Measurements from ENCODE around the gene STEAP2. TPM values are rescaled to one million over a fixed set of nuclear protein-coding genes. Genes with fewer than 3 reads are reported as not detected.

STEAP2 gene
- total and polyA plus RNA-seq, 2 donors: 3.4 to 11.4 TPM

GRCh38 chr7:90225181-90225580 is 13.6 kb downstream of the STEAP2 start:
- H3K27me3 ChIP-seq (ENCODE audit: control insufficient read depth in 2 of 2, insufficient read depth in 1 of 2, low read length in 1 of 2): no peaks in the 10 kb centered on the region
- DNase-seq (ENCODE audit: low read depth in 6 of 9, low spot score in 9 of 9): no peak
- WGBS: 94% methylated on average over 3 of the region's 3 CpGs
- no peak overlapping the region for H3K4me3 ChIP-seq (ENCODE audit: low read length in 2 of 2)
- H3K9me3 ChIP-seq (ENCODE audit: control insufficient read depth in 2 of 2, insufficient read depth in 1 of 2, low read length in 1 of 2): no peaks in the 10 kb centered on the region
- no peaks in the 10 kb centered on the region for H3K36me3 ChIP-seq (ENCODE audit: control insufficient read depth in 2 of 2, insufficient read depth in 2 of 2, low read length in 1 of 2)
- H3K4me1 ChIP-seq (ENCODE audit: control insufficient read depth in 2 of 2, insufficient read depth in 2 of 2, low read length in 2 of 2): no peaks in the 10 kb centered on the region
- H3K27ac ChIP-seq (ENCODE audit: low read depth in 1 of 2, low read length in 1 of 2): no peak overlapping the region

GRCh38 chr7:90225601-90226000 is 14.1 kb downstream of the STEAP2 start:
- 78% methylated on average over 1 of the region's 1 CpG for WGBS
- Histone ChIP-seq H3K4me1 (ENCODE audit: control insufficient read depth in 2 of 2, insufficient read depth in 2 of 2, low read length in 2 of 2) (no peaks in the 10 kb centered on the region), H3K9me3 (ENCODE audit: control insufficient read depth in 2 of 2, insufficient read depth in 1 of 2, low read length in 1 of 2) (no peaks in the 10 kb centered on the region), H3K36me3 (ENCODE audit: control insufficient read depth in 2 of 2, insufficient read depth in 2 of 2, low read length in 1 of 2) (no peaks in the 10 kb centered on the region), H3K27ac (ENCODE audit: low read depth in 1 of 2, low read length in 1 of 2) (no peak overlapping the region), H3K4me3 (ENCODE audit: low read length in 2 of 2) (no peak overlapping the region), H3K27me3 (ENCODE audit: control insufficient read depth in 2 of 2, insufficient read depth in 1 of 2, low read length in 1 of 2) (no peaks in the 10 kb centered on the region)
- DNase-seq (ENCODE audit: low read depth in 6 of 9, low spot score in 9 of 9): no peak

GRCh38 chr7:90227259-90227658 is 15.7 kb downstream of the STEAP2 start:
- Histone ChIP-seq H3K27me3 (ENCODE audit: control insufficient read depth in 2 of 2, insufficient read depth in 1 of 2, low read length in 1 of 2) (no peaks in the 10 kb centered on the region), H3K4me3 (ENCODE audit: low read length in 2 of 2) (no peak overlapping the region), H3K36me3 (ENCODE audit: control insufficient read depth in 2 of 2, insufficient read depth in 2 of 2, low read length in 1 of 2) (no peaks in the 10 kb centered on the region), H3K9me3 (ENCODE audit: control insufficient read depth in 2 of 2, insufficient read depth in 1 of 2, low read length in 1 of 2) (no peaks in the 10 kb centered on the region), H3K4me1 (ENCODE audit: control insufficient read depth in 2 of 2, insufficient read depth in 2 of 2, low read length in 2 of 2) (no peaks in the 10 kb centered on the region), H3K27ac (ENCODE audit: low read depth in 1 of 2, low read length in 1 of 2) (no peak overlapping the region)
- 88% methylated on average over 5 of the region's 5 CpGs for WGBS
- DNase-seq (ENCODE audit: low read depth in 6 of 9, low spot score in 9 of 9): no peak

- no peaks in the 10 kb centered on the region for H3K9me3 ChIP-seq (ENCODE audit: control insufficient read depth in 2 of 2, insufficient read depth in 1 of 2, low read length in 1 of 2)
- no peaks in the 10 kb centered on the region for H3K4me1 ChIP-seq (ENCODE audit: control insufficient read depth in 2 of 2, insufficient read depth in 2 of 2, low read length in 2 of 2)
- no peak for DNase-seq (ENCODE audit: low read depth in 6 of 9, low spot score in 9 of 9)
- 93% methylated on average over 2 of the region's 2 CpGs for whole genome bisulfite sequencing
- H3K27me3 ChIP-seq (ENCODE audit: control insufficient read depth in 2 of 2, insufficient read depth in 1 of 2, low read length in 1 of 2): no peaks in the 10 kb centered on the region
- no peak overlapping the region for H3K4me3 ChIP-seq (ENCODE audit: low read length in 2 of 2)
- no peaks in the 10 kb centered on the region for H3K36me3 ChIP-seq (ENCODE audit: control insufficient read depth in 2 of 2, insufficient read depth in 2 of 2, low read length in 1 of 2)
- no peak overlapping the region for H3K27ac ChIP-seq (ENCODE audit: low read depth in 1 of 2, low read length in 1 of 2)
Observed at GRCh38 chr7:90229682-90230081, 18.1 kb downstream of the STEAP2 start.

GRCh38 chr7:90230834-90231233 is 19.3 kb downstream of the STEAP2 start:
- no peak overlapping the region for H3K4me3 ChIP-seq (ENCODE audit: low read length in 2 of 2)
- H3K4me1 ChIP-seq (ENCODE audit: control insufficient read depth in 2 of 2, insufficient read depth in 2 of 2, low read length in 2 of 2): no peaks in the 10 kb centered on the region
- DNase-seq (ENCODE audit: low read depth in 6 of 9, low spot score in 9 of 9): no peak
- H3K27me3 ChIP-seq (ENCODE audit: control insufficient read depth in 2 of 2, insufficient read depth in 1 of 2, low read length in 1 of 2): no peaks in the 10 kb centered on the region
- 97% methylated on average over 2 of the region's 2 CpGs for WGBS
- no peaks in the 10 kb centered on the region for H3K9me3 ChIP-seq (ENCODE audit: control insufficient read depth in 2 of 2, insufficient read depth in 1 of 2, low read length in 1 of 2)
- no peaks in the 10 kb centered on the region for H3K36me3 ChIP-seq (ENCODE audit: control insufficient read depth in 2 of 2, insufficient read depth in 2 of 2, low read length in 1 of 2)
- H3K27ac ChIP-seq (ENCODE audit: low read depth in 1 of 2, low read length in 1 of 2): no peak overlapping the region

- Histone ChIP-seq H3K27ac (ENCODE audit: low read depth in 1 of 2, low read length in 1 of 2) (no peak overlapping the region), H3K36me3 (ENCODE audit: control insufficient read depth in 2 of 2, insufficient read depth in 2 of 2, low read length in 1 of 2) (no peaks in the 10 kb centered on the region), H3K4me1 (ENCODE audit: control insufficient read depth in 2 of 2, insufficient read depth in 2 of 2, low read length in 2 of 2) (no peaks in the 10 kb centered on the region), H3K9me3 (ENCODE audit: control insufficient read depth in 2 of 2, insufficient read depth in 1 of 2, low read length in 1 of 2) (no peaks in the 10 kb centered on the region), H3K27me3 (ENCODE audit: control insufficient read depth in 2 of 2, insufficient read depth in 1 of 2, low read length in 1 of 2) (no peaks in the 10 kb centered on the region), H3K4me3 (ENCODE audit: low read length in 2 of 2) (no peak overlapping the region)
- 97% methylated on average over 3 of the region's 3 CpGs for WGBS
- DNase-seq (ENCODE audit: low read depth in 6 of 9, low spot score in 9 of 9): no peak
Observed at GRCh38 chr7:90231304-90231703, 19.8 kb downstream of the STEAP2 start.

GRCh38 chr7:90232430-90232829 is 20.9 kb downstream of the STEAP2 start:
- Histone ChIP-seq H3K27me3 (ENCODE audit: control insufficient read depth in 2 of 2, insufficient read depth in 1 of 2, low read length in 1 of 2) (no peaks in the 10 kb centered on the region), H3K27ac (ENCODE audit: low read depth in 1 of 2, low read length in 1 of 2) (no peak overlapping the region), H3K9me3 (ENCODE audit: control insufficient read depth in 2 of 2, insufficient read depth in 1 of 2, low read length in 1 of 2) (no peaks in the 10 kb centered on the region), H3K4me1 (ENCODE audit: control insufficient read depth in 2 of 2, insufficient read depth in 2 of 2, low read length in 2 of 2) (no peaks in the 10 kb centered on the region), H3K36me3 (ENCODE audit: control insufficient read depth in 2 of 2, insufficient read depth in 2 of 2, low read length in 1 of 2) (no peaks in the 10 kb centered on the region), H3K4me3 (ENCODE audit: low read length in 2 of 2) (no peak overlapping the region)
- WGBS: 82% methylated on average over 5 of the region's 5 CpGs
- no peak for DNase-seq (ENCODE audit: low read depth in 6 of 9, low spot score in 9 of 9)

- no peaks in the 10 kb centered on the region for H3K27me3 ChIP-seq (ENCODE audit: control insufficient read depth in 2 of 2, insufficient read depth in 1 of 2, low read length in 1 of 2)
- no peak for DNase-seq (ENCODE audit: low read depth in 6 of 9, low spot score in 9 of 9)
- 94% methylated on average over 6 of the region's 6 CpGs for WGBS
- no peaks in the 10 kb centered on the region for H3K36me3 ChIP-seq (ENCODE audit: control insufficient read depth in 2 of 2, insufficient read depth in 2 of 2, low read length in 1 of 2)
- no peaks in the 10 kb centered on the region for H3K9me3 ChIP-seq (ENCODE audit: control insufficient read depth in 2 of 2, insufficient read depth in 1 of 2, low read length in 1 of 2)
- no peak overlapping the region for H3K27ac ChIP-seq (ENCODE audit: low read depth in 1 of 2, low read length in 1 of 2)
- no peaks in the 10 kb centered on the region for H3K4me1 ChIP-seq (ENCODE audit: control insufficient read depth in 2 of 2, insufficient read depth in 2 of 2, low read length in 2 of 2)
- no peak overlapping the region for H3K4me3 ChIP-seq (ENCODE audit: low read length in 2 of 2)
Observed at GRCh38 chr7:90233569-90233968, 22.0 kb downstream of the STEAP2 start.

- no peak for DNase-seq (ENCODE audit: low read depth in 6 of 9, low spot score in 9 of 9)
- no peak overlapping the region for H3K27ac ChIP-seq (ENCODE audit: low read depth in 1 of 2, low read length in 1 of 2)
- 97% methylated on average over 1 of the region's 1 CpG for WGBS
- H3K36me3 ChIP-seq (ENCODE audit: control insufficient read depth in 2 of 2, insufficient read depth in 2 of 2, low read length in 1 of 2): no peaks in the 10 kb centered on the region
- H3K4me1 ChIP-seq (ENCODE audit: control insufficient read depth in 2 of 2, insufficient read depth in 2 of 2, low read length in 2 of 2): no peaks in the 10 kb centered on the region
- H3K9me3 ChIP-seq (ENCODE audit: control insufficient read depth in 2 of 2, insufficient read depth in 1 of 2, low read length in 1 of 2): no peaks in the 10 kb centered on the region
- H3K27me3 ChIP-seq (ENCODE audit: control insufficient read depth in 2 of 2, insufficient read depth in 1 of 2, low read length in 1 of 2): no peaks in the 10 kb centered on the region
- no peak overlapping the region for H3K4me3 ChIP-seq (ENCODE audit: low read length in 2 of 2)
Observed at GRCh38 chr7:90236721-90237289, 25.3 kb downstream of the STEAP2 start.

GRCh38 chr7:90238022-90238421 is 26.5 kb downstream of the STEAP2 start:
- H3K36me3 ChIP-seq (ENCODE audit: control insufficient read depth in 2 of 2, insufficient read depth in 2 of 2, low read length in 1 of 2): no peaks in the 10 kb centered on the region
- H3K27me3 ChIP-seq (ENCODE audit: control insufficient read depth in 2 of 2, insufficient read depth in 1 of 2, low read length in 1 of 2): peaks cover 0 to 2% of the 10 kb centered on the region in 2 donors
- H3K9me3 ChIP-seq (ENCODE audit: control insufficient read depth in 2 of 2, insufficient read depth in 1 of 2, low read length in 1 of 2): no peaks in the 10 kb centered on the region
- H3K4me3 ChIP-seq (ENCODE audit: low read length in 2 of 2): no peak overlapping the region
- WGBS: 97% methylated on average over 2 of the region's 2 CpGs
- no peaks in the 10 kb centered on the region for H3K4me1 ChIP-seq (ENCODE audit: control insufficient read depth in 2 of 2, insufficient read depth in 2 of 2, low read length in 2 of 2)
- H3K27ac ChIP-seq (ENCODE audit: low read depth in 1 of 2, low read length in 1 of 2): no peak overlapping the region
- DNase-seq (ENCODE audit: low read depth in 6 of 9, low spot score in 9 of 9): no peak

Measured in thymus (tissue), 11 donors.